OCI-LY3 (cell line): ENCODE results near the gene RNF149.

Source experiments
- H2AFZ ChIP-seq: fragments of 200-600, 300-600 bp; shearing (Covaris generic); 2 replicates; pipeline ENCODE4 v1.6.0; 2014; ENCODE audit warnings: antibody characterized with exemption, low read depth, low read length
- H3K27ac ChIP-seq: fragments of 200-600, 300-600 bp; sonication (generic); 2 replicates; pipeline ENCODE4 v1.5.1; 2014; ENCODE audit warnings: mild to moderate bottlenecking, low read length, moderate library complexity, mixed read lengths
- H3K27me3 ChIP-seq: fragments of 200-600, 300-600 bp; sonication (generic); 2 replicates; pipeline ENCODE4 v1.6.1; 2014; ENCODE audit warnings: low read depth, low read length, mixed read lengths
- H3K36me3 ChIP-seq: fragments of 200-600, 300-600 bp; sonication (generic); replicated peaks from 2 replicates; pipeline ENCODE3; 2014; ENCODE audit warnings: low read depth, low read length, mixed read lengths
- H3K4me1 ChIP-seq: fragments of 300-600, 200-600 bp; sonication (generic); 2 replicates; pipeline ENCODE4 v1.6.1; 2014; ENCODE audit warnings: low read length, mixed read lengths
- H3K4me2 ChIP-seq: fragments of 200-600, 300-600 bp; sonication (generic); 2 replicates; pipeline ENCODE4 v1.6.1; 2014; ENCODE audit warnings: low read length, mixed read lengths
- H3K4me3 ChIP-seq: fragments of 300-600, 200-600 bp; sonication (generic); 2 replicates; pipeline ENCODE4 v1.5.1; 2014; ENCODE audit warnings: antibody characterized with exemption, mild to moderate bottlenecking, low read length, moderate library complexity
- H3K79me2 ChIP-seq: fragments of 300-600, 200-600 bp; shearing (Covaris generic); 2 replicates; pipeline ENCODE4 v1.6.1; 2014; ENCODE audit warnings: mild to moderate bottlenecking, low read length, mixed read lengths
- H3K9ac ChIP-seq: fragments of 300-600, 200-600 bp; shearing (Covaris generic); 2 replicates; pipeline ENCODE4 v1.6.0; 2014; ENCODE audit warnings: mild to moderate bottlenecking, low read length, moderate library complexity
- H3K9me3 ChIP-seq: fragments of 200-600, 300-600 bp; shearing (Covaris generic); 2 replicates; pipeline ENCODE4 v1.6.1; 2014; ENCODE audit warnings: low read length, mixed read lengths; ENCODE audit not compliant: insufficient read depth
- H4K20me1 ChIP-seq: fragments of 200-600, 300-600 bp; sonication (generic); 2 replicates; pipeline ENCODE4 v1.6.1; 2016; ENCODE audit warnings: low read length, mixed read lengths; ENCODE audit not compliant: insufficient read depth
- EZH2phosphoT487 ChIP-seq: fragments of 200-600 bp; shearing (Covaris generic); IDR thresholded peaks from 2 replicates; pipeline ENCODE4 v1.6.1; 2018; ENCODE audit warnings: antibody characterized with exemption, mixed run types, low read depth
- TF ChIP-seq, protein P1 (sequence below): fragments of 200-600, 300-600 bp; sonication (generic); IDR thresholded peaks from 2 replicates; pipeline ENCODE4 v1.5.1; 2014; ENCODE audit warnings: antibody characterized with exemption, low read length, low read depth

Gene RNF149

GRCh38 chr2:101342625-101343008 lies 34.1 kb upstream of the RNF149 start:
- TF ChIP-seq, protein P1, sequence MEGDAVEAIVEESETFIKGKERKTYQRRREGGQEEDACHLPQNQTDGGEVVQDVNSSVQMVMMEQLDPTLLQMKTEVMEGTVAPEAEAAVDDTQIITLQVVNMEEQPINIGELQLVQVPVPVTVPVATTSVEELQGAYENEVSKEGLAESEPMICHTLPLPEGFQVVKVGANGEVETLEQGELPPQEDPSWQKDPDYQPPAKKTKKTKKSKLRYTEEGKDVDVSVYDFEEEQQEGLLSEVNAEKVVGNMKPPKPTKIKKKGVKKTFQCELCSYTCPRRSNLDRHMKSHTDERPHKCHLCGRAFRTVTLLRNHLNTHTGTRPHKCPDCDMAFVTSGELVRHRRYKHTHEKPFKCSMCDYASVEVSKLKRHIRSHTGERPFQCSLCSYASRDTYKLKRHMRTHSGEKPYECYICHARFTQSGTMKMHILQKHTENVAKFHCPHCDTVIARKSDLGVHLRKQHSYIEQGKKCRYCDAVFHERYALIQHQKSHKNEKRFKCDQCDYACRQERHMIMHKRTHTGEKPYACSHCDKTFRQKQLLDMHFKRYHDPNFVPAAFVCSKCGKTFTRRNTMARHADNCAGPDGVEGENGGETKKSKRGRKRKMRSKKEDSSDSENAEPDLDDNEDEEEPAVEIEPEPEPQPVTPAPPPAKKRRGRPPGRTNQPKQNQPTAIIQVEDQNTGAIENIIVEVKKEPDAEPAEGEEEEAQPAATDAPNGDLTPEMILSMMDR, result no peak
- no peak for TF ChIP-seq EZH2phosphoT487
- H3K27me3 ChIP-seq, result no peaks in the 10 kb centered on the region
- no peaks in the 10 kb centered on the region for H3K9me3 ChIP-seq
- H3K79me2 ChIP-seq, result no peaks in the 10 kb centered on the region
- H4K20me1 ChIP-seq, result no peaks in the 10 kb centered on the region
- H3K36me3 ChIP-seq, result no peaks in the 10 kb centered on the region
- peaks cover 9% of the 10 kb centered on the region for H3K4me1 ChIP-seq
- H2AFZ ChIP-seq, result no peak overlapping the region
- H3K9ac ChIP-seq, result no peak overlapping the region
- H3K27ac ChIP-seq, result no peak overlapping the region
- no peak overlapping the region for H3K4me3 ChIP-seq
- H3K4me2 ChIP-seq, result peak overlapping the region; percentile 69

- Histone ChIP-seq H3K4me2 (peak overlapping the region; percentile 69), H3K9me3 (no peaks in the 10 kb centered on the region), H3K27me3 (0 out of 2 replicates have a peak, but pooled peaks cover 2% of the 10 kb centered on the region), H3K9ac (no peak overlapping the region), H3K4me3 (peak overlapping the region; percentile 64), H4K20me1 (no peaks in the 10 kb centered on the region), H3K36me3 (no peaks in the 10 kb centered on the region), H3K27ac (no peak overlapping the region), H2AFZ (peak overlapping the region; percentile 61; the same call in 1 of the 2 replicates), H3K79me2 (no peaks in the 10 kb centered on the region), H3K4me1 (peaks cover 9% of the 10 kb centered on the region)
- no peak for TF ChIP-seq EZH2phosphoT487
- TF ChIP-seq, protein P1, result peak; percentile 90
Measured at GRCh38 chr2:101341901-101342624, 33.6 kb upstream of the RNF149 start.

DNA sequence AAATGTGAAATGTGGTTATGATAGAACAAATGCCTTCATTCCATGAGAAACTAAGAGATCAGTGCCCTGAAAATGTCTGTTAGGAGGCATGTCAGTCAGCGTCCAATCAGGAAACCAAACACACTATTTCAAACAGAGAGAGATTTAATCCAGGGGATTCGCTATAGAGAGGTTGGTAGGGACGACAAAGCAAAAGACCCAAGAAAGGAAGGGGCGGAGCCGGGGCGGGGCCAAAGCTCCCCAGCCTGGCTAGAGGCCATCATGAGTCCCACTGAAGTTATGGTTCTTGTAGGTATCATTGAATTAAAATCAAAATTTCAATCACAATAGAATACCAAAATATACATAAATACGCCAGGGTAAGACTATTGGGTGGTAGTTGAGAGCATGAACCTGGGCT lies 32.9 kb upstream of the RNF149 start:
- Histone ChIP-seq H2AFZ (peak overlapping the region; percentile 61; the same call in 1 of the 2 replicates), H3K4me3 (peak overlapping the region; percentile 64), H3K4me1 (peaks cover 9% of the 10 kb centered on the region), H3K27ac (no peak overlapping the region), H3K9me3 (no peaks in the 10 kb centered on the region), H3K36me3 (no peaks in the 10 kb centered on the region), H3K27me3 (0 out of 2 replicates have a peak, but pooled peaks cover 2% of the 10 kb centered on the region), H3K9ac (0 out of 2 replicates have a peak overlapping the region, but pooled peaks have one; percentile 14), H3K79me2 (no peaks in the 10 kb centered on the region), H3K4me2 (peak overlapping the region; percentile 69), H4K20me1 (no peaks in the 10 kb centered on the region)
- TF ChIP-seq, protein P1, result no peak
- TF ChIP-seq EZH2phosphoT487, result no peak

GRCh38 chr2:101340141-101340551 lies 31.6 kb upstream of the RNF149 start:
- no peak overlapping the region for H3K4me3 ChIP-seq
- peaks cover 9% of the 10 kb centered on the region for H3K4me1 ChIP-seq
- no peak overlapping the region for H3K27ac ChIP-seq
- 0 out of 2 replicates have a peak, but pooled peaks cover 2% of the 10 kb centered on the region for H3K27me3 ChIP-seq
- no peak overlapping the region for H3K4me2 ChIP-seq
- H3K9ac ChIP-seq, result no peak overlapping the region
- H3K36me3 ChIP-seq, result no peaks in the 10 kb centered on the region
- H4K20me1 ChIP-seq, result no peaks in the 10 kb centered on the region
- TF ChIP-seq EZH2phosphoT487, result no peak
- TF ChIP-seq, protein P1, result no peak
- H3K9me3 ChIP-seq, result no peaks in the 10 kb centered on the region
- no peaks in the 10 kb centered on the region for H3K79me2 ChIP-seq
- no peak overlapping the region for H2AFZ ChIP-seq
